ENCODE results near the gene TMPRSS5. TPM values are rescaled to one million over a fixed set of nuclear protein-coding genes. Genes with fewer than 3 reads are reported as not detected.

Gene TMPRSS5
- total RNA-seq, 4 donors from 2014 or later = 0.84 to 1.9 (median 1.7) TPM; not detected in 1

DNA sequence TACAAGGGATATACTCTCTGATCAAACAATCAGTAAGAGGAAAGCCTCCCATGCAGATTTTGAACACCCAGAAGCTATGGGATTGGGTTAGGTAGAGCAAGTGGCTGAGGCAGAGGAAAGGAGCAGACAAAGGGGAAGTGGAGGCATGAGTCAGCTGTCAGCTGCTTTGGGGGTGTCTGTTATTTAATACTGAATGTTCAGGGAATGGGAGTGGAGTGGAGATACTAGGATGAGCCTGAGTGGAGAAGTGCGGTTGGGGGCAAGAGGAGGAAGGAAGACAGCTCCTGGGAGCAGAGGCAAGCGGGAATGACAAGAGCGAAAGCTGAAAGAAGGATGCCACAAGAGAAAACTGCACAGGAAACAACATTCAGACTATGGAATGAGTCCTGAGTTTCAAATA, 22.7 kb upstream of the TMPRSS5 start:
- no peak for DNase-seq (ENCODE audit: low spot score)
- TF ChIP-seq, protein P1, sequence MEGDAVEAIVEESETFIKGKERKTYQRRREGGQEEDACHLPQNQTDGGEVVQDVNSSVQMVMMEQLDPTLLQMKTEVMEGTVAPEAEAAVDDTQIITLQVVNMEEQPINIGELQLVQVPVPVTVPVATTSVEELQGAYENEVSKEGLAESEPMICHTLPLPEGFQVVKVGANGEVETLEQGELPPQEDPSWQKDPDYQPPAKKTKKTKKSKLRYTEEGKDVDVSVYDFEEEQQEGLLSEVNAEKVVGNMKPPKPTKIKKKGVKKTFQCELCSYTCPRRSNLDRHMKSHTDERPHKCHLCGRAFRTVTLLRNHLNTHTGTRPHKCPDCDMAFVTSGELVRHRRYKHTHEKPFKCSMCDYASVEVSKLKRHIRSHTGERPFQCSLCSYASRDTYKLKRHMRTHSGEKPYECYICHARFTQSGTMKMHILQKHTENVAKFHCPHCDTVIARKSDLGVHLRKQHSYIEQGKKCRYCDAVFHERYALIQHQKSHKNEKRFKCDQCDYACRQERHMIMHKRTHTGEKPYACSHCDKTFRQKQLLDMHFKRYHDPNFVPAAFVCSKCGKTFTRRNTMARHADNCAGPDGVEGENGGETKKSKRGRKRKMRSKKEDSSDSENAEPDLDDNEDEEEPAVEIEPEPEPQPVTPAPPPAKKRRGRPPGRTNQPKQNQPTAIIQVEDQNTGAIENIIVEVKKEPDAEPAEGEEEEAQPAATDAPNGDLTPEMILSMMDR (IDR thresholded peaks at IDR 0.05) = no peak
- no peak for ATAC-seq (ENCODE audit: low FRiP score)

DNA sequence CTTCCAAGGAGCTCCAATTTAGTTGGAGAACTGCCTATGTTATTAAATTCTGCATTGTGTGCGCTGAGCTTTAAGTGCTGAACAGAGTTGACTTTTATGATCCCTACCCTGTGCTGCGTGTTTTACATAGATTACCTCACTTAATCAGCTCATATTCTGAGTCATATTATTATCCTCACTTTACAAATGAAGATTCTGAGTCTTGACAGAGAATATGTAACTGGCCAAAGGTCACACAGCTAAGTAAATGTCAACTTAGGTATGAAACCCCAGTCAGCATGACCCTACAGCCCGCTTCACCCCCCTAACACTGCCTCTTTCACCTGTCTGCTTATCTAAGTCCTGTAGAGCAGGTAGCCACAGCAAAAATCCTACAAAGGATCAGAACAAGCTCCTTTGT, 19.8 kb upstream of the TMPRSS5 start:
- DNase-seq (ENCODE audit: low spot score) (no peak), ATAC-seq (ENCODE audit: low FRiP score) (no peak)
- TF ChIP-seq, protein P1 (IDR thresholded peaks at IDR 0.05) = no peak

DNA sequence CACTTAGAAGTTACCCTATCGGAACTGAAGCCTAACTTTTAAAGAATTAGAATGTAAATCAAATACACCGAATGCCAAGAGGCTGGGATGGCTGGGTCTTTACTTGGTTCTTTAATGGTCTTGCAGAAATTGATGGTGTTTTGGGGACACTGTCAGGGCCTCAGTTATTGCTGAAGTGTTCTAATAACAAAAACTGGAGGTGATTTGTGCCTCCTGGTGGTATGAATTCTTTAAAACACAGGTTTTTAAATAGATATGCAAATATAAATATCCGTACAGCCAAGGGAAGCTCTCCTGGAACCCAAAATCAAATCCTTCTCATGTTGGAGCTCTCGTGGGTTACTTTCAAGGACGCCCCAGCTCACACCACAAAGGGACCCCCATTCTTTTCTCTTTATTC, 19.3 kb upstream of the TMPRSS5 start:
- ATAC-seq (ENCODE audit: low FRiP score) (no peak), DNase-seq (ENCODE audit: low spot score) (no peak)
- TF ChIP-seq, protein P1 (IDR thresholded peaks at IDR 0.05) = no peak

DNA sequence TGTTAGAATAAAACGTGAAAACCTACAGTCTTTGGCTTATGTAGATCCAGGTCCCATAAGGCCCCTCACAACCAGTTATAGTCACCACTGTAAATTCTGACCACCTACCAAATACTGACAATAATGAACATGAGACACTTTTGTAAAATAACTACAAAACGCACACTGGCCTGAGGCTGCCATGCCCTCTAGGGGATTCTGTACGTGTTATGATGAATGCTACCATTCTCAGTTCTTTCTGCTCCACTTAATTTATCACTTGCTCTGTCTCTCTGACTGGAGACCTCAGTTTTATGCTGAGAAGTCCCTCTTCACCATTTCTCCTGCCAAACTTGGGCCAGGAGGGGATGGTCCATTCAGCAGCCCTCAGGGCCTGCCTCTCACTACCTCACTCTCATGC, 18.7 kb upstream of the TMPRSS5 start:
- ATAC-seq (ENCODE audit: low FRiP score) (no peak), DNase-seq (ENCODE audit: low spot score) (no peak)
- TF ChIP-seq, protein P1 (IDR thresholded peaks at IDR 0.05) = no peak

- no peak for ATAC-seq (ENCODE audit: low FRiP score)
- TF ChIP-seq, protein P1 (IDR thresholded peaks at IDR 0.05) = no peak
- no peak for DNase-seq (ENCODE audit: low spot score)
Measured at GRCh38 chr11:113723787-113724186, 17.7 kb upstream of the TMPRSS5 start.

- no peak for DNase-seq (ENCODE audit: low spot score)
- TF ChIP-seq, protein P1 (IDR thresholded peaks at IDR 0.05) = no peak
- no peak for ATAC-seq (ENCODE audit: low FRiP score)
Measured at GRCh38 chr11:113722934-113723333, 16.8 kb upstream of the TMPRSS5 start.

DNA sequence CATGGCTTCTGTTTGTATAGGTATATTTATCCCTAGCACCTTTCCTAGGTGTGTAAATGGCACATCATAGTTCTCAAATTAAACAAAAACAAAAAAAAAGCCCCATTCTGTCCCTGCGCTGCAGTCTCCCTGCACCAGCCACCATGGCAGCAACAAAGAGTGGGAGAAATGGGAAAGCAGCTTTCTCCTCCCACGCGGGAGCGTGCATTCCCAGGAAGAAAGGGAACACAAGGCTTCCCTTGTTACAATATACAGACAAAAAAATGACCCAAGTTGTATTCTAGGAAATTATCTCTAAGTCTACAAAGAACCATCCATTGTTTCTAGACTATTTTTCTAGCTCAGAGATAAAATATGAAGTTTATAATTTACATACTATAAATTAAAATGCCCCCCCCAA, 16.1 kb upstream of the TMPRSS5 start:
- TF ChIP-seq, protein P1 (IDR thresholded peaks at IDR 0.05) = no peak
- ATAC-seq (ENCODE audit: low FRiP score) (no peak), DNase-seq (ENCODE audit: low spot score) (no peak)
